Thoracic aorta (tissue), 2 donors: ENCODE results near the gene ZCCHC7. TPM values are rescaled to one million over a fixed set of nuclear protein-coding genes. Genes with fewer than 3 reads are reported as not detected.

ENCODE experiments used
- ATAC-seq: fragments of 150-250 bp; one replicate; pipeline ENCODE4 v1.8.0; 2017; ENCODE audit warnings: low read depth; ENCODE audit not compliant: insufficient number of reproducible peaks, low FRiP score
- DNase-seq: peaks from one replicate; pipeline ENCODE4 v3.0.0-alpha.2; 2020; ENCODE audit warnings: low spot score
- H3K27ac ChIP-seq, 2 donors: fragments of 200-600 bp; sonication (generic); 1 replicate in 1 of 2; 2 replicates in 1 of 2; pipeline ENCODE4 v1.5.1; 2016; ENCODE audit warnings: mild to moderate bottlenecking in 2 of 2, moderate library complexity in 2 of 2
- H3K27me3 ChIP-seq: fragments of 200-600 bp; sonication (generic); replicated peaks from 2 replicates; pipeline ENCODE4 v1.6.0; 2016; ENCODE audit warnings: mild to moderate bottlenecking; ENCODE audit not compliant: insufficient read depth
- H3K36me3 ChIP-seq: fragments of 200-600 bp; sonication (generic); one replicate; pipeline ENCODE4 v1.5.1; 2016
- H3K4me1 ChIP-seq, 2 donors: fragments of 200-600 bp; sonication (generic); 1 replicate in 1 of 2; 2 replicates in 1 of 2; pipeline versions ENCODE4 v1.5.1 to v1.6.0; 2016; ENCODE audit warnings: low read depth in 2 of 2, mild to moderate bottlenecking in 1 of 2; ENCODE audit not compliant: control insufficient read depth in 1 of 2
- H3K4me3 ChIP-seq: fragments of 200-600 bp; sonication (generic); 2 replicates; pipeline ENCODE4 v1.5.1; 2016; ENCODE audit warnings: mild to moderate bottlenecking
- H3K9me3 ChIP-seq: fragments of 200-600 bp; sonication (generic); 2 replicates; pipeline ENCODE4 v1.5.1; 2016
- total RNA-seq, 2 donors: library from RNA; depleted of rRNA; stranded (reverse); fragments of >200 nt; gene quantifications; one replicate each; pipeline versions ENCODE4 v1.1.0 to v1.2.3, GENCODE V29; 2016
- TF ChIP-seq, protein P1 (sequence below): fragments of 200-600 bp; sonication (generic); IDR thresholded peaks from one replicate; pipeline ENCODE4 v1.5.1; 2019; ENCODE audit warnings: antibody characterized with exemption

The ZCCHC7 gene
- total RNA-seq, 2 donors from 2014 or later, result 13.8 to 19.5 TPM

DNA sequence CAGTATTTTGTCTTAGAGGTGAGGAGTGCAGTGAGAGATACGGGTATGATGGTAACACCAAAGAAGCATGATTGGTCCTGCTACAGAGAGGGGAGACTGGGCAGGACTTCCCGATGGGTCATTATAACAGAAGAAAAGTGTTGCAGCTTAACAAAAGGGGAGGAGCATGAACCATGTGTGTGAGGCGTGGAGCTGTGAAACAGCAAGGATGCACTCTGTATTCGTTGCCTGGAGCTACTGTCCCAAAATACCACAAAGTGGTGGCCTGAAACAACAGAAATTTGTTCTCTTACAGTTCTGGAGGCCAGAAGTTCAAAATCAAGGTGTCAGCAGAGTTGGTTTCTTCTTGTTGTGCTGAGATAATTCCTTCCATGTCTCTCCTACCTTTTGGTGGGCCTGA lies 242.8 kb downstream of the ZCCHC7 start:
- Histone ChIP-seq H3K9me3 (no peaks in the 10 kb centered on the region), H3K27ac (no peak overlapping the region), H3K27me3 (no peaks in the 10 kb centered on the region), H3K4me3 (no peak overlapping the region), H3K36me3 (no peaks in the 10 kb centered on the region), H3K4me1 (no peaks in the 10 kb centered on the region)
- DNase-seq, result no peak
- ATAC-seq, result no peak
- TF ChIP-seq, protein P1, sequence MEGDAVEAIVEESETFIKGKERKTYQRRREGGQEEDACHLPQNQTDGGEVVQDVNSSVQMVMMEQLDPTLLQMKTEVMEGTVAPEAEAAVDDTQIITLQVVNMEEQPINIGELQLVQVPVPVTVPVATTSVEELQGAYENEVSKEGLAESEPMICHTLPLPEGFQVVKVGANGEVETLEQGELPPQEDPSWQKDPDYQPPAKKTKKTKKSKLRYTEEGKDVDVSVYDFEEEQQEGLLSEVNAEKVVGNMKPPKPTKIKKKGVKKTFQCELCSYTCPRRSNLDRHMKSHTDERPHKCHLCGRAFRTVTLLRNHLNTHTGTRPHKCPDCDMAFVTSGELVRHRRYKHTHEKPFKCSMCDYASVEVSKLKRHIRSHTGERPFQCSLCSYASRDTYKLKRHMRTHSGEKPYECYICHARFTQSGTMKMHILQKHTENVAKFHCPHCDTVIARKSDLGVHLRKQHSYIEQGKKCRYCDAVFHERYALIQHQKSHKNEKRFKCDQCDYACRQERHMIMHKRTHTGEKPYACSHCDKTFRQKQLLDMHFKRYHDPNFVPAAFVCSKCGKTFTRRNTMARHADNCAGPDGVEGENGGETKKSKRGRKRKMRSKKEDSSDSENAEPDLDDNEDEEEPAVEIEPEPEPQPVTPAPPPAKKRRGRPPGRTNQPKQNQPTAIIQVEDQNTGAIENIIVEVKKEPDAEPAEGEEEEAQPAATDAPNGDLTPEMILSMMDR, result no peak

DNA sequence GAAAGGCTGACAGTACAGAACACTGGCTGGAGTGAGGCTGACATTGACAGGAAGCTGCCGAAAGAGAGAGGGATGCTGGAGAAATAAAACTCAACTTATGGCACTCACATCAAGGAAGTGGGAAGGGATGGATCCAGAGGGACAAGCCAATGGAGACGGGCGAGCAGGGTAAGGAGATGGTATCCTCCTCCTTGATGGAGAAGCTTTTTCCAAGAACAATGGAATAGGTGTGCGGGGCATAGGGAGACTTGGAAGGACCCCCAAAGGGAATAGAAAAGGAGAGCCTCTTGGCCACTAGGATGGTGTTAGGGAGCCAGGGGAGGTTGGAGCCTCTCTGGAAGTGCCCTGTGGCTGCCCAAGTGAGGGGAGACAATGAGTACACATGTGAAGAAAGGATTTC lies 243.8 kb downstream of the ZCCHC7 start:
- Histone ChIP-seq H3K9me3 (no peaks in the 10 kb centered on the region), H3K27me3 (no peaks in the 10 kb centered on the region), H3K27ac (no peak overlapping the region), H3K4me3 (no peak overlapping the region), H3K36me3 (no peaks in the 10 kb centered on the region), H3K4me1 (no peaks in the 10 kb centered on the region)
- ATAC-seq, result no peak
- no peak for DNase-seq
- TF ChIP-seq, protein P1, result no peak

DNA sequence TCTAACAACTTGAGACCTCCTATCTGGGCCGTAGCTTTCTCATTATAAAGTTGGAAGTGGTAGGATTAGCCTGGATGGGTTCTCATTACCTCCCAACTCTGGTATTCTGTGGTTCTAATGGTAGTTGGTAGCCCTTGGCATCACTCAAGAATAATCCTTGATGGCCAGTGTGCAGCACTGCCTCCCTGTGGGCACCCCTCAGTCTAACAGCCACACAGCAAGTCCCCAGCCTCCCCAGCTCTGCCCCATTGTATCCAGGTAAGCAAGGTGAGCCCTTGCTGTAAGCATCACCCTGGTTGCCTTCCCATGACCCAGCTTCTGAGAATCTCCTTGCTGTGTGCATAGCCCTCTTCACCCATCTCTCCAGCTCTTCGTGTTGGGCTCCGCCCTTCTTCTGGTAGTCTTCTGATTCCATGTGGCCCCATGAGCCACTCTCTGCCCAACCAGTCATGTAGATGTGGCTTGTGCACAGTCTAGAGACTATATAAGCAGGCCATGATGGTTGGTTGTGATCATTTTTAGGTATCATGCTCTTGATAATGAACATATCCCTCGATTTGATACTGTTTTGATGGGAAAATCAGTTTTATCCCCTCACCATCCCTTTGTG lies 244.5 kb downstream of the ZCCHC7 start:
- Histone ChIP-seq H3K36me3 (no peaks in the 10 kb centered on the region), H3K27me3 (no peaks in the 10 kb centered on the region), H3K27ac (no peak overlapping the region), H3K4me3 (no peak overlapping the region), H3K4me1 (no peaks in the 10 kb centered on the region), H3K9me3 (no peaks in the 10 kb centered on the region)
- TF ChIP-seq, protein P1, result no peak
- no peak for ATAC-seq
- no peak for DNase-seq

DNA sequence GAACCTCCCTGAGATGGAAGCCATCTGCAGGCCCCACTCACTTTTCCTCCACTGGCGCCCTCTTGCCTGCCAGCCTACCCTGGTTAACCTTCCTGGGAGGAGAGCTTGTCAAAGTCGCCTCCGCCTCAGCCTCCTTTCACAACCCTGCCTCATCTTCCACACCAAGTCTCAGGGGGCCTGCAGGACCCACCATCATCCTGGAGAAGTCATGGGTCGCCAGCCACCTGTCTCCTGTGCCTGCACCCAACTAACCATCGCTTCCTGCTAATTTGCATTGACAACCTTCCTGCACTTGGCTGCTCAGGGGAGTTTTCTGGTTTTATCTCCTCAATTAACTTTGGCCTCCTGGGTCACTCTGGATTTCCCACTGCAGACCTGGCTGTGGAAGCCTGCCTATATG lies 249.3 kb downstream of the ZCCHC7 start:
- DNase-seq (no peak), ATAC-seq (no peak)
- Histone ChIP-seq H3K27me3 (no peaks in the 10 kb centered on the region), H3K4me1 (no peaks in the 10 kb centered on the region), H3K9me3 (no peaks in the 10 kb centered on the region), H3K27ac (no peak overlapping the region), H3K36me3 (no peaks in the 10 kb centered on the region), H3K4me3 (no peak overlapping the region)
- TF ChIP-seq, protein P1, result no peak

DNA sequence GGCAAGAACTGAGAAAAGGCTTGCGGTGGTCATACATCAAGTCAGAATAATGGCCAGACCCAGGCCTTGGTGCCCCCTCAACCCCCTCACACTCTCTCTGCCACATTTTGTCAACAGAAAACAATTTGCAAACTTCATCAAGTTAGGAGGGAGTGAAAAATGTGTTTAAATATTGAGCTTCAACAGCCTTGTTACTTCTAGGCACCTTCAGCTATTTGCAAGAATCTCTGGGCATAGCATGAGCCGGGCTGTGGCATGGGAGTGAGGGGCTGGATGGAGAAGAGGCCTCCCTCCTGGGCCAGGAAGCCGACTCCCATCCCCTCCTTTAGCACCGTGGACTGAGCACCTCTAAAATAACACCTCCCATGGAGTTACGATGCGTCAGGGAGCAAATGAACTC lies 249.9 kb downstream of the ZCCHC7 start:
- no peak overlapping the region for H3K4me3 ChIP-seq
- H3K4me1 ChIP-seq, result no peaks in the 10 kb centered on the region
- TF ChIP-seq, protein P1, result no peak
- H3K27me3 ChIP-seq, result no peaks in the 10 kb centered on the region
- no peaks in the 10 kb centered on the region for H3K36me3 ChIP-seq
- ATAC-seq, result no peak
- no peaks in the 10 kb centered on the region for H3K9me3 ChIP-seq
- DNase-seq, result no peak
- no peak overlapping the region for H3K27ac ChIP-seq
